NCI-H128 (cell line): ENCODE data around the gene AXDND1.
"Not testable (repeated sequence)": the region's sequence is repeated elsewhere in the genome, so short reads cannot be mapped to it uniquely, and the experiment has no call there.

Source experiments
- DNase-seq: peaks from one replicate; lab custom pipeline; 2025; ENCODE audit not compliant: unreplicated experiment; lab: John Stamatoyannopoulos, UW

The AXDND1 gene

GRCh38 chr1:179365342-179366092 is at the start of gene AXDND1:
Gene AXDND1, plus strand, starts transcription at chr1:179365971. Its CDS starts 539 bp downstream, at chr1:179366510.
- peak; percentile 55 for DNase-seq

- DNase-seq = no peak
Observed at GRCh38 chr1:179318491-179318890, 47.3 kb upstream of the AXDND1 start.

GRCh38 chr1:179321533-179322216 is 44.1 kb upstream of the AXDND1 start:
- DNase-seq = no peak

- DNase-seq = no peak
Observed at GRCh38 chr1:179322557-179322956, 43.2 kb upstream of the AXDND1 start.

GRCh38 chr1:179323436-179323835 is 42.3 kb upstream of the AXDND1 start:
- DNase-seq = no peak

- DNase-seq = no peak
Observed at GRCh38 chr1:179325836-179326235, 39.9 kb upstream of the AXDND1 start.

- DNase-seq = no peak
Observed at GRCh38 chr1:179326746-179327145, 39.0 kb upstream of the AXDND1 start.

- no peak for DNase-seq
Observed at GRCh38 chr1:179327196-179327595, 38.6 kb upstream of the AXDND1 start.

GRCh38 chr1:179327679-179328078 is 38.1 kb upstream of the AXDND1 start:
- DNase-seq = no peak

GRCh38 chr1:179329862-179330261 is 35.9 kb upstream of the AXDND1 start:
- no peak for DNase-seq

GRCh38 chr1:179334440-179334839 is 31.3 kb upstream of the AXDND1 start:
- DNase-seq = no peak

- no peak for DNase-seq
Observed at GRCh38 chr1:179337288-179337687, 28.5 kb upstream of the AXDND1 start.

GRCh38 chr1:179337942-179338560 is 27.7 kb upstream of the AXDND1 start:
- no peak for DNase-seq

- DNase-seq = no peak
Observed at GRCh38 chr1:179340918-179341317, 24.9 kb upstream of the AXDND1 start.

- no peak for DNase-seq
Observed at GRCh38 chr1:179341943-179342547, 23.7 kb upstream of the AXDND1 start.

- DNase-seq = no peak
Observed at GRCh38 chr1:179342740-179343404, 22.9 kb upstream of the AXDND1 start.

- no peak for DNase-seq
Observed at GRCh38 chr1:179351281-179351680, 14.5 kb upstream of the AXDND1 start.

- DNase-seq = no peak
Observed at GRCh38 chr1:179352236-179352635, 13.5 kb upstream of the AXDND1 start.

GRCh38 chr1:179353546-179353945 is 12.2 kb upstream of the AXDND1 start:
- DNase-seq = no peak

- not testable (repeated sequence) for DNase-seq
Observed at GRCh38 chr1:179361631-179362030, 4.1 kb upstream of the AXDND1 start.
